Activated CD8-positive, alpha-beta memory T cell treated with anti-CD3 and anti-CD28 coated beads, Interleukin-2, amount 50 U/mL, for 24 hours (primary cell): Measurements from ENCODE around the gene PAX1.

Experiments
- DNase-seq: peaks from one replicate; pipeline ENCODE4 v3.0.0-alpha.2; 2020; ENCODE audit errors: extremely low read depth

PAX1 gene

DNA sequence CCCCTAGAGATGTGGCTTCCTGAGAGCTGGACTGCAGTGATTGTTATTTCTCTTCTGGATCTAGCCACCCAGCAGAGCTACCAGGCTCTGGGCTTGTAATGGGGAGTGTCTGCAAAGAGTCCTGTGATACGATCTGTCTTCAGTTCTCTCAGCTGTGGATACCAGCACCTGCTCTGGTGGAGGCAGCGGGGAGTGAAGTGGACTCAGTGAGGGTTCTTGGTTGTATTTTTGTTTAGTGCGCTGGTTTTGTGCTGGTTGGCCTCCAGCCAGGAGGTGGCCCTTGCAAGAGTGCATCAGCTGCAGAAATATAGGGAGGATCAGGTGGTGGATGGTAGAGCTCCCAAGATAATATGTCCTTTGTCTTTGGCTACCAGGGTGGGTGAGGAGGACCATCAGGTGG lies 33.7 kb downstream of the PAX1 start:
- no peak for DNase-seq

DNA sequence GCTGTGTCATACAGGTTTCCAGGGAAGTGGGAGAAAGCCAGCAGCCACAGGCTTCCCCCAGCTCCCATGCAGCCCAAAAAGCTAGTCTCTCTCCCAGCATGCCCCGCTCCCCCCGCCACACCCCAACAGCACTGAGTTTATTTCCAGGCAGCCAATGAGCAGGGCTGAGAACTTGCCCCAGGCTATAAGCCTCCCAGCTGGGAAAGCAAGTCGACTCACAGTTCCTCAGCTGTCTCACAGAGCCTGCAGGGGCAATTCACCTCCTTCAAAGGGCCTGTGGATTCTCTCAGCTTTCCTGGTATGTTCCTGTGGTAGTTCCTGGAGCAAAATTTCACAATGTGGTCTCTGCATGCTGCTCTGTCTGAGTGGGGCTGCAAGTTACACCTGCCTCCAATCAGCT lies 34.2 kb downstream of the PAX1 start:
- no peak for DNase-seq

DNA sequence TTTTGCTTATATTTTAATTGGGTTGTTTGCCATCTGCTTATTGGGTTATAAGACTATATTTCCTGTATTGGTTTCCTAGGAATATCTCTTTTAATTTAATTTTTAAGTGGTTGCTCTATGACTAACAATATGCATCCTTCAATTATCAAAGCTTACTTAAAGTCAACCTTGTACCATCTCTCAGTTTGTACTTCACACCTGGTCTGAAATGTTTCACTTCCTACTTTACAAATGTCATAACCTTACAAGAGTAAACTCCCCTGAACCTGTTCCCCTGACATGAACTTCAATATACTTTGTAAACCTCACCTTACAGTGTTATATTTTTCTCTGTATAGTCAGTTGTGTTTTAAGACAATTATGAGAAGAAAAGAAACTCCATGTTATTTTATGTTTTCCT lies 35.8 kb downstream of the PAX1 start:
- DNase-seq: no peak

- no peak for DNase-seq
These were observed 57.2 kb downstream of the PAX1 start for GRCh38 chr20:21762646-21763045.

DNA sequence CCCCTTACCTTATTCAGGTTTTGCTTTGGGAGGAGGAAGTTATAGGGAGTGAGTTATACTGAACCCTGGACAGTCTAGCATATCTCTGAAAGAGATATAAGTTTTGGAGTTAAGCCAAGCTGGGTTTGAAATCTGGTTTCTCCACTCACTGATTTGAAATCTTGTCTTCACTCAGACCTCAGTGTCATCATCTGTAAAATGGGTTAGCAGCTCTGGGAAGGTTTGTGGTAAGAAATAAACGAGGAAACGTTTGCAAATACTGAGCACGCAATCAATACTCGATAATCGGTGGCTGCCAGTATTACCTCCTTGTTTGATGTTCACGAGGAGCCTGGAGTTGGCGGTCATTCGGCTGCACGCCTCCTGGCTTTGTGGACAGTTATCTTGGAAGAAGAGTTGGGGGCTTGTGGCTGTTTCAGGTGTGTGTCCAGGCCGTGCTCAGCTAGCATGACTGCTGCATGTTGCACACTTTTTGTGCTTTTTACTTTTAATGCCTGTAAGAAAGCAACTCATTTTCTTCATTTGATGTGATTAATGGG lies 61.8 kb downstream of the PAX1 start:
- DNase-seq: no peak

GRCh38 chr20:21767739-21768223 lies 62.3 kb downstream of the PAX1 start:
- DNase-seq: no peak
